HepG2 (cell line): ENCODE results near the gene IL1R1. TPM values are rescaled to one million over a fixed set of nuclear protein-coding genes. Genes with fewer than 3 reads are reported as not detected.

ENCODE experiments used
- ATAC-seq: fragments of 200-7000 bp; cut with Tn5 transposase; 3 replicates; pipeline ENCODE4 v1.9.1; 2020; ENCODE audit warnings: mild to moderate bottlenecking, moderate library complexity
- BruUV-seq: library from RNA; stranded (reverse); fragments of 400-500 nt; replicated peaks from 2 replicates; lab custom pipeline; 2021; lab: Mats Ljungman, UMichigan
- CTCF ChIA-PET: fragments of 300-600 bp; formaldehyde crosslinking; extraction: SDS; loops from one replicate; lab custom pipeline; 2021; ENCODE audit warnings: low total read pairs, inconsistent platforms, low intra/inter-chr PET ratio; lab: Yijun Ruan, JAX
- POLR2A ChIA-PET: fragments of 350-600 bp; sonication (Branson Sonifier 250); formaldehyde crosslinking; loops from one replicate; lab custom pipeline; 2020; ENCODE audit warnings: antibody characterized with exemption, inconsistent platforms; lab: Yijun Ruan, JAX
- DNase-seq: peaks from one replicate; pipeline ENCODE4 v3.0.0-alpha.2; 2015; ENCODE audit warnings: low spot score
- FAIRE-seq: peaks from 3 replicates; lab custom pipeline; 2011; peaks lifted over from hg19 to GRCh38; lab: Jason Lieb, UNC
- H2AFZ ChIP-seq: one replicate; pipeline ENCODE4 v1.6.1; 2011; ENCODE audit warnings: low read length, inconsistent platforms
- H3K27ac ChIP-seq: fragments of 300-600 bp; 3 replicates; pipeline ENCODE4 v1.8.0; 2011; ENCODE audit warnings: mixed run types, mild to moderate bottlenecking, mixed read lengths, low read length, inconsistent platforms; ENCODE audit not compliant: insufficient read depth; ENCODE audit errors: extremely low read length
- H3K27me3 ChIP-seq, 2 experiments: fragments of 200-600 bp in 1 of 2; 2 replicates in 1 of 2; 3 replicates in 1 of 2; pipeline versions ENCODE4 v1.6.0 to v1.8.0; 2011; ENCODE audit warnings: low read length in 2 of 2, mild to moderate bottlenecking in 2 of 2, moderate library complexity in 2 of 2, inconsistent platforms in 1 of 2; ENCODE audit not compliant: insufficient read depth in 2 of 2, control insufficient read depth in 1 of 2
- H3K36me3 ChIP-seq, 2 experiments: fragments of 200-600 bp in 1 of 2; replicated peaks in 1 of 2; 2 replicates in 1 of 2; 3 replicates in 1 of 2; pipeline versions ENCODE4 v1.5.1 to v1.8.0; 2011; ENCODE audit warnings: low read length in 2 of 2, inconsistent platforms in 1 of 2; ENCODE audit not compliant: insufficient read depth in 2 of 2, control insufficient read depth in 1 of 2
- H3K4me1 ChIP-seq: 2 replicates; pipeline ENCODE4 v1.5.1; 2012; ENCODE audit warnings: low read length, inconsistent platforms; ENCODE audit not compliant: insufficient read depth
- H3K4me2 ChIP-seq: 2 replicates; pipeline ENCODE4 v1.6.0; 2011; ENCODE audit warnings: low read depth, low read length, inconsistent platforms
- H3K4me3 ChIP-seq, 3 experiments: fragments of 200-600 bp in 1 of 3; sonication (generic), shearing (Covaris generic) in 1 of 3; replicated peaks in 1 of 3; 2 replicates each; pipeline ENCODE4 v1.5.1; 2011 to 2016; ENCODE audit warnings: low read length in 3 of 3, inconsistent platforms in 2 of 3, low read depth in 2 of 3, mild to moderate bottlenecking in 2 of 3, control low read depth in 1 of 3, mixed read lengths in 1 of 3; ENCODE audit not compliant: insufficient read depth in 1 of 3
- H3K79me2 ChIP-seq: one replicate; pipeline ENCODE4 v1.6.1; 2011; ENCODE audit warnings: low read length, inconsistent platforms; ENCODE audit not compliant: insufficient read depth
- H3K9ac ChIP-seq: 2 replicates; pipeline ENCODE4 v1.6.0; 2011; ENCODE audit warnings: mild to moderate bottlenecking, low read depth, low read length, inconsistent platforms; ENCODE audit not compliant: insufficient read depth
- H3K9me3 ChIP-seq: 2 replicates; pipeline ENCODE4 v1.5.1; 2012; ENCODE audit warnings: mild to moderate bottlenecking, low read length
- H4K20me1 ChIP-seq: 2 replicates; pipeline ENCODE4 v1.6.0; 2011; ENCODE audit warnings: inconsistent platforms, mild to moderate bottlenecking, low read length, moderate library complexity; ENCODE audit not compliant: insufficient read depth
- ADNP ChIP-seq: sonication (generic); formaldehyde crosslinking; IDR thresholded peaks from 2 replicates; pipeline ENCODE4 v1.4.0; 2020; ENCODE audit warnings: missing genetic modification reagents
- AGO2 ChIP-seq: fragments of 200-400 bp; formaldehyde crosslinking; optimal IDR thresholded peaks from 2 replicates; pipeline ENCODE3; 2017; ENCODE audit warnings: mild to moderate bottlenecking, low read depth, low read length, moderate library complexity
- AKNA ChIP-seq: sonication (generic); formaldehyde crosslinking; IDR thresholded peaks from 2 replicates; pipeline ENCODE4 v1.4.0; 2020; ENCODE audit warnings: missing genetic modification reagents, borderline replicate concordance
- ATF7-NPFF ChIP-seq: sonication (generic); formaldehyde crosslinking; IDR thresholded peaks from 2 replicates; pipeline ENCODE4 v1.8.1; 2023; ENCODE audit warnings: mild to moderate bottlenecking, low read depth, missing genetic modification reagents, moderate library complexity
- CEBPB ChIP-seq: IDR thresholded peaks from 2 replicates; pipeline ENCODE4 v1.6.1; 2011; ENCODE audit warnings: low read depth, low read length, improper control_type of control experiment, borderline replicate concordance
- GZF1 ChIP-seq: sonication (generic); formaldehyde crosslinking; IDR thresholded peaks from 2 replicates; pipeline ENCODE4 v1.5.1; 2020; ENCODE audit warnings: mild to moderate bottlenecking, missing genetic modification reagents
- MAX ChIP-seq: IDR thresholded peaks from 2 replicates; pipeline ENCODE4 v1.6.1; 2012; ENCODE audit warnings: inconsistent platforms
- MAZ ChIP-seq, 2 experiments: sonication (generic) in 1 of 2; formaldehyde crosslinking in 1 of 2; IDR thresholded peaks; 2 replicates each; pipeline versions ENCODE4 v1.5.0 to v1.6.1; 2012 to 2020; ENCODE audit warnings: low read depth in 2 of 2, mild to moderate bottlenecking in 2 of 2, borderline replicate concordance in 1 of 2, improper control_type of control experiment in 1 of 2, low read length in 1 of 2, missing genetic modification reagents in 1 of 2, moderate library complexity in 1 of 2
- PHF21A ChIP-seq: sonication (generic); formaldehyde crosslinking; IDR thresholded peaks from 2 replicates; pipeline ENCODE4 v1.5.0; 2020; ENCODE audit warnings: mild to moderate bottlenecking, missing genetic modification reagents
- TMF1 ChIP-seq: sonication (generic); formaldehyde crosslinking; IDR thresholded peaks from 2 replicates; pipeline ENCODE4 v1.8.1; 2022; ENCODE audit warnings: low read depth, missing genetic modification reagents
- ZNF367 ChIP-seq: sonication (generic); formaldehyde crosslinking; IDR thresholded peaks from 2 replicates; pipeline ENCODE4 v1.4.0; 2020; ENCODE audit warnings: missing genetic modification reagents, borderline replicate concordance
- ZNF598 ChIP-seq: sonication (generic); formaldehyde crosslinking; IDR thresholded peaks from 2 replicates; pipeline ENCODE4 v1.5.1; 2020; ENCODE audit warnings: mild to moderate bottlenecking, missing genetic modification reagents, borderline replicate concordance
- ZNF629 ChIP-seq: sonication (generic); formaldehyde crosslinking; conservative IDR thresholded peaks from 2 replicates; pipeline ENCODE4 v1.5.0; 2020; ENCODE audit warnings: missing genetic modification reagents
- WGBS: methylation state at CpG from one replicate; pipeline ENCODE4 v1.1.6; 2017; ENCODE audit warnings: low lambda C conversion rate; 5-methylcytosine and 5-hydroxymethylcytosine counted together
- in situ Hi-C: cut with HindIII; loops from 2 replicates; pipeline ENCODE4 v1.10.0; 2017; ENCODE audit warnings: low pct_unique_long_range_greater_than_20kb; ENCODE audit not compliant: extremely low pct_ligation_motif_present
- intact Hi-C: fragments of 100-400 bp; cut with micrococcal nuclease; formaldehyde crosslinking; loops from one replicate; pipeline ENCODE4 v1.10.0; 2022; ENCODE audit not compliant: unreplicated experiment
- polyA plus RNA-seq, 8 experiments: library from polyadenylated mRNA; depleted of rRNA in 3 of 8; stranded (reverse) in 7 of 8; unstranded in 1 of 8; fragments of >200 nt; fragmentation: Illumina TruSeq in 4 of 8; extraction: Trizol in 4 of 8; gene quantifications; 2 replicates each; pipeline versions ENCODE4 v1.2.1 to v1.2.3, GENCODE V29; 2011 to 2016; ENCODE audit warnings: low read depth in 4 of 8, missing spikeins in 1 of 8, mixed read lengths in 1 of 8; ENCODE audit not compliant: insufficient read depth in 1 of 8
- total RNA-seq, 5 experiments: library from RNA; depleted of rRNA; stranded (reverse); fragments of >200 nt; fragmentation: Illumina TruSeq; extraction: Trizol; gene quantifications; 2 replicates each; pipeline ENCODE4 v1.2.3, GENCODE V29; 2016; ENCODE audit warnings: low read depth in 1 of 5

The IL1R1 gene
- total and polyA plus RNA-seq, 2 of the 13 experiments (the other 11 are each of a cell fraction or from before 2014, with no cell fraction given): 38.0 to 93.1 TPM

- no peaks in the 10 kb centered on the region; a peak in 1 of 5 replicates for H3K27me3 ChIP-seq
- 2% methylated on average over 42 of the region's 42 CpGs for WGBS
- TF ChIP-seq AGO2 (peak; percentile 92), AKNA (no peak), MAZ (IDR thresholded peaks at IDR 0.05; ENCODE audit: borderline replicate concordance, low read depth, low read length) (no peak), MAZ (CRISPR knock-in tag; IDR thresholded peaks at IDR 0.05; ENCODE audit: low read depth) (peak; percentile 54; the same call in 1 of the 2 replicates), CEBPB (peak; percentile 66; the same call in 1 of the 2 replicates), GZF1 (CRISPR knock-in tag) (no peak; the same call in 1 of the 2 replicates), ATF7-NPFF (CRISPR knock-in tag) (no peak), PHF21A (CRISPR knock-in tag) (0 out of 2 replicates have a peak, but pooled peaks have one; percentile 2), MAX (peak; percentile 23; the same call in 1 of the 2 replicates), TMF1 (CRISPR knock-in tag) (no peak; the same call in 1 of the 2 replicates), ZNF629 (CRISPR knock-in tag) (0 out of 2 replicates have a peak, but pooled peaks have one; percentile 5), ZNF367 (CRISPR knock-in tag) (peak; percentile 4; the same call in 1 of the 2 replicates), ZNF598 (0 out of 2 replicates have a peak, but pooled peaks have one; percentile 12), ADNP (CRISPR knock-in tag) (no peak)
Observed at GRCh38 chr2:102142829-102143449, 393 bp downstream of the IL1R1 start.

More at GRCh38 chr2:102142829-102143449, 393 bp downstream of the IL1R1 start:
- Histone ChIP-seq H4K20me1 (no peaks in the 10 kb centered on the region), H3K36me3 (peaks cover 8 to 31% of the 10 kb centered on the region in 2 experiments), H3K9me3 (peaks cover 4% of the 10 kb centered on the region; the same call in 1 of the 2 replicates), H3K4me1 (peaks cover 70% of the 10 kb centered on the region), H3K4me2 (peak overlapping the region; percentile 98), H3K79me2 (peaks cover 60% of the 10 kb centered on the region), H3K27ac (peak overlapping the region; percentile 71), H3K9ac (peak overlapping the region; percentile 90), H3K4me3 (peak overlapping the region; percentile 64 to 99 (median 84)), H2AFZ (peak overlapping the region; percentile 59)
- CTCF ChIA-PET: interaction anchor here (1.4 kb wide), 1 partner anchor 123 kb away, joined by 3 read pairs; no protein-coding TSS in a partner anchor
- peak; percentile 65 for FAIRE-seq
- intact Hi-C loops: loop anchor here (1.0 to 5.0 kb wide), 4 partner anchors 13 to 123 kb away; no protein-coding TSS in a partner anchor
- peak; percentile 39 for DNase-seq
- POLR2A ChIA-PET: interaction anchor here (1.0 to 5.4 kb wide), 20 partner anchors 11 to 144 kb away, joined by 3 to 128 read pairs (median 10); no protein-coding TSS in a partner anchor
- in situ Hi-C loops: no loop called here
- ATAC-seq: peak; percentile 45
- BruUV-seq: no TSS peak
